Suppressor macrophage treated with lipopolysaccharide for 1 hour (primary cell): ENCODE data around the gene LDLRAD4.
A peak's percentile ranks its signal among the peaks of the same experiment; 100 is the strongest.

ENCODE experiments used
- DNase-seq, 3 donors: peaks; one replicate each; pipeline ENCODE4 v3.0.0-alpha.2; 2020 to 2022

Gene LDLRAD4

DNA sequence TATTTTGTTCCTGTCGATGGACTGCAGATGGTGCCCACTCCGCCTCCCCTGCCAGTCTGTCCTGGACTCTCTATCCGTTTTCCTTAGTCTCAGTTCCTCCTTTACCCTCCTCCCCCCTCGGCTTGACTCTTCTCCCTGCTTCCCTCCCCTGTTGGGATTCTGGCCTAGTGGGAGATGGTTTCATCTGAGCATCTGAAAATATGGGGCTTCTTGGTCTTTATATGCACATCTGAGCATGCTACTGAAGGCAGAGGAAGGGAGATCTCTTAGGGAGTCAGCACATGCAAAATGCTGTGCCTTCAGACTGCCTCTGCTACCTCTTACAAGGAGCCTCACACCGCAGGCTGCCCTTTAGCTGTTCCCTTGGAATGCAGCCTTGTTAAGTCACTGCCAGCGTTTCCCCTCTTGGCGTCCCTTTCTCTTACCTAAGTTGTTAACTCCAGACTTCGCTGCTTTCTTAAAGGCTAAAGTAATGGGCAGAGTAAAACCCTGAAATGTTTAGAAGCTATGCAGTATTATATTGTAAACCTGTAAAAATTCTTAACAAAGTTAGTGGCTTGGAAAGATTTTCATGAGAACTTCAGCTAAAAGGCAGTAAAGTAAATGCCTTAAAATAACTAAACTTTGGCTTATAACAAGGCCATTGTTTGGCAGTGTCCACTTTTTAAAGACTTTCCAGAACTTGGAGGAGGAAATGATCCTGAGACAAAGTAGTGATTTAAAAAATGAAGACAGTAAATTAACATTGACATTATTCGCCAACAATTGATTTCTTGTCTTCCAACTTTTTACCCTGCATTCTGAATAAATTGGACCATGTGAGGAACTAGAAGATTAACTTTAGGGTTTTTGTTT lies 49.8 kb downstream of the LDLRAD4 start:
- DNase-seq: peak; percentile 27 to 48 (median 41)

DNA sequence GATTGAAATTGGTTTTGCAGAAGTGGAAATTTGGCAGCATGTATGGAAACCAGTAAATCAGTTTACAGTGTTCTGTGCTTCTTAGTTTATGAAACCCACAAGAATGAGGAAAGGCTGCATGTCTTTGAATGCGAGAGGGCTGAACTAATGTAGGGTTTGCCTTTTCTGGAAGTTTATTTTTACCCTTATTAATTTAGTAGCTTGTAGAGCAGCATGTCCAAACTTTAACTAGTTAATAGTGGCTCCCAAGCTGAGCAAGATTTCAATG lies 50.4 kb downstream of the LDLRAD4 start:
- peak in 2 of 3 donors; percentile 27 to 30 for DNase-seq

DNA sequence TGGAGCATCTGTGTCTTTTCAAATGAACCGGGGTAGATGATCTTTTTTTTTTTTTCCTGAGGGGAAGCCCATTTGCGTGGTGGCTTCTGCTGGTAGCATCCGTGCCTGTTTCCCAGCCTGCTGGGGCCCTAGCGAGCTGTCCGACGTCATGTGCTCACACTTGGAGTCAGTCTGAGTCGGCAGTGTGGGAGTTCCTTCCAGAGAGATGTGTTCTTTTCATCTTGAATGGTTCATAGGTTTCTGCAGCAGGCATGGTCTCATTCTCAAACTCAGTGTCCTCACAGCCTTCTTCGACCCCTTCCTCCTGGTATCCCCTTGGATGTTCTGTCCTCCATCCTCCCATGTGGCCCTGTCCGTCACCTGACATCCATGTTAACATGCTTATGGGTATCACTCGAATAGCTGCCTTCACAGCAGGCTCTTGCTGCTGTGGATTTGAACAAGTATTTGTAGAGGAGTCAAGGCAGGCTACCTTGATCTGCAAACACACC lies 51.0 kb downstream of the LDLRAD4 start:
- DNase-seq: peak; percentile 86 to 90 (median 86)

DNA sequence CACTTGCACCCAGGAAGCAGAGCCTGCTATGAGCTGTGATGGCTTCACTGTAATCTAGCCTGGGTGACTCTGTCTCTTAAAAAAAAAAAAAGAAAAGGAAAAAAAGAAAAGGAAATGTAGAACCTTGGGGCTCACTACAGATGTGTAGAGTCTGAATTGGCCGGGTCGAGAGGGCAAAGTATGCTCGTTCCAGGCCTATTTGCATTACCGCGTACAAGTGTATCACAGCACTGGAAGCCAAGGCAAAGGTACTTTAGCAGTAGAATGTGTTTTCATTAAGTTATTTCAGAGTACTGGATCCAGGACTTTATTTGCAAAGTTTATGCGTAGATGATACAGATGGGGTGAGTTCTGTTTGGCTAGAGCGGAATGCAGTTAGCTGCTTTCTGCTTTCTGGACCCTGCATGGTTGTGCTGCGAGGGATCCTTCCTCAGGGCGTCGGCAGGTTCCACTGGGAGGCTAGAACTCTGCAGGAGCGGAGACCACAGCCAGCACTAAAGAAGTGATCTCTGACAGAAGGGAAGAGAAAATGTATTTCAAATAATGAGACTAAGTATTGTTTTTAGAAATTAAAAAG lies 51.8 kb downstream of the LDLRAD4 start:
- DNase-seq: no peak

DNA sequence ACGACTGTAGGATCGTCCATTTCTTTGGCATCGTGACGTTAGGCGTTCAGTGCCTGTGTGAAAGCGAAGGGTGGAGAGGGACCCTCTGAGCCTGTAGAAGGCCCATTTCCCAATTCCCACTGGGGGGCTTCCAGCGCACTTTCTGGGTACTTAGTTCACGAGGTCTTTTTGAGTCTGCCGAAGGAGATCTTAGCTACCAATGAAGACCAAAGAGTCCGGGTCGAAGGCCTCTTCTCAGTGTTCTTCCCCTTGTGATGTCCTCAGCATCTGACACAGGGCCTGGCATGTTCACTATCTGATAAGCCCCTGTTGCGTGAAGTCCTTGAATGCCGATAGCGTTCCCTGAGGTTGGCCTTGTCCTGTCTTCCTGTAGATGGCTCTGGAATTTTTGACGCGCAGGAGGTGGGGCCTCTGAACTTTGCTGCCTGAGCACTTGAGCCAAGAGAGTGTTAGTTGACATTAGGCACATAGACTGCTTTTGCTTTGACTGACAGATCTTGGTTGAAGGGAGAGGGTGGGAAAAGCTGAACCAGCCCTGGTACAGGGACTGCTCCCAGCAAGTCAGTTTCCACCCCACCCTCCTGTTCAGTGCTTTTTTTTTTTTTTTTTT lies 52.8 kb downstream of the LDLRAD4 start:
- DNase-seq: no peak

DNA sequence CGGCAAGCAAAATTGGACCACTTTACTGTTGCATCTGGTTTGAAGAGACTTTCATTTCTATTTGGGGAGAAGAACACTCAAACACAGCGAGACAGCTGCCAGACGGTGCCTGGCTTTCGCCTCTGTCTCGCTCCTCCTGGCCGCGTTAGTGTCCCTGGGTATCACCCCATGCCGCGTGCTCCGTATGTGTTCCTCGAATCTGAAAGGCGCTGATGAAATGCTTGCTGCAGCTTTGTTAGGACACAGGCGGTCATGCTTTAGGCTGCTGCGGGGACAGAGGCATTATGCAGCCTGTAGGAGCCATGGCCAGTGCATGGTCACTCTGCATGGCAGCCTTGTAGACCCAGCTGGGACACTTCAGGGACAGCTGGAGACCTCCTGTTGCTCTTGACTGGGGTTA lies 53.9 kb downstream of the LDLRAD4 start:
- no peak for DNase-seq

DNA sequence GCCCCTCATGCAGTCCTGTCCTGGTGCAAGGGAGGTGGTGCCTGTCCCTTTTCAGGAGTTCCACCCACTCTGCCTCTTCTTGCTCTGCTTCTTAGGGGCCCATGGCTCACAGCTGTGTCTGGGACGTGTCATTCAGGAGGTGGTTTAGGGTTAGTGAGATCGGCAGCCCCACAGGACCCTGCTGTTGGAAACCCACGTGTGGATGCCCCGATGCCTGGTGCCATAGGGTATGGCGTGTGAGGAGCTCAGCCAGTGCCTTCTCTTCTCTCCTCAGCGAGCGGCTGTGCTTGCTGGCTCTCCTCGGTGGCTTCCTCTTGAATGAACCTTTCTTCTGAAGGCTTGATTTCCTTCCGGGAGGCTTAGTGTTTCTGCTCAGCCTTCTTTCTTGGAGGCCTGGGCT lies 55.2 kb downstream of the LDLRAD4 start:
- DNase-seq: no peak

DNA sequence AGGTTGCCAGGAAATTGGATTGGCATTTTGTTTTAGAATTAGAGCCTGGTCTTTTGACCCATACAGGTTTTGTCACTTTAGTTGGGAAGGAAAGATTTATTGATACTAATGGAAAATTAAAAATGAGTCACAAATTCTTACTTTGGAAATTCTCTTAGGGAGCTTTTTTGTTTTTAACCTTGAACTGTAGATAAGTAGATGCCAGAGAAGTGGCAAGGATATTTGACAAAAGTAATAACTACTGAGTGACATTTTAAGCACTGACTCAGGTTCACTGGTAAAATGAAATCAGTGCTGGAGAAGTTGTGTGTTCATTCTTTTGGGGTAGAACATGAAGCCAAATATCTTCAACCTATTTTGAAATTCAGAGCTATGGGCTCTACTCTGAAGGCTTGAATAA lies 56.5 kb downstream of the LDLRAD4 start:
- no peak for DNase-seq

DNA sequence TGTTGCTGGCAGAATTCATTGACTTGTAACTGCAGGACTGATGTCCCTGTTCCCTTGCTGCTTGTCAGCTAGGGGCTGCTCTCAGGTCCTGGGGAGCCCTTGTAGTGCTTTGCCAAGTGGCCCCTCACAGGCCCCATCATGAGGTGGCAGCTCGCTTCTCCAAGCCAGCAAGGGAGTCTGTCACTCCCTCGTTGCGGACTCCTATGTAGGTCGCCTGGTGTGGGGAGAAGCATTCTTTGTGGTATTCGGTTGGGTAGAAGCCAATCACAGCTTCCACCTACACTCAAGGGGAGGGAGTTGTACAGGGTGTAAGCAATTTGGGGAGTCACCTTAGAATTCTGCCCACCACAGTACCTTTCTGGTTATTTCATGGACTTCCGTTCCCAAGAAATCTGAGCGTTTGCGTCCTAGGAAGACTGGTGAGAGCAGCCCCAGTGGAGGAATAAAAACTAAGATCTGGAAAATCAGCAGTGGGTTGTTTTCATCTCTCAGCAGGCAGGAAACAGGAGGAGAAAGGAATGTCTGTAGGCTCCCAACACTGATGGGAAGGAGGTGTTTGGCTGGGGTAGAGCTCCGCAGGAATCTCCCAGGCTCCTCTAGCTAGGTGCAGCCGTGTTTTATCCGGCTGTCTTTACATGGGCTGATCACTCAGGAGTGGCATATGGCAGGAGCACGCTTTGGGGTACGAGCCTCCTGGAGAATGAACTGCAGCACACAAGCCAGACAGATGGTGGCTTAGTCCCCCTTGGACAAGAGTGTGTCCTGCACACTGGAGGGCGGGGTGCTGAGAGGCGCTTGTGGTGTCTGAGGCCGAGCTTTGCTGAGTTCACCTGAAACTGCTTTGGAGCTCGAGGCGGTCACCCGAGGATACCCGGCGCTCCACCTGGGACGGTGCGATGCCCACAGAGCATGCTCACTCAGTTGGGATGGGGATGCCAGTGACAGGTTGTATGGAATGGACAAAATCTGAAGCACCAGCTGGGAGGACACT lies 58.3 kb downstream of the LDLRAD4 start:
- DNase-seq: no peak

DNA sequence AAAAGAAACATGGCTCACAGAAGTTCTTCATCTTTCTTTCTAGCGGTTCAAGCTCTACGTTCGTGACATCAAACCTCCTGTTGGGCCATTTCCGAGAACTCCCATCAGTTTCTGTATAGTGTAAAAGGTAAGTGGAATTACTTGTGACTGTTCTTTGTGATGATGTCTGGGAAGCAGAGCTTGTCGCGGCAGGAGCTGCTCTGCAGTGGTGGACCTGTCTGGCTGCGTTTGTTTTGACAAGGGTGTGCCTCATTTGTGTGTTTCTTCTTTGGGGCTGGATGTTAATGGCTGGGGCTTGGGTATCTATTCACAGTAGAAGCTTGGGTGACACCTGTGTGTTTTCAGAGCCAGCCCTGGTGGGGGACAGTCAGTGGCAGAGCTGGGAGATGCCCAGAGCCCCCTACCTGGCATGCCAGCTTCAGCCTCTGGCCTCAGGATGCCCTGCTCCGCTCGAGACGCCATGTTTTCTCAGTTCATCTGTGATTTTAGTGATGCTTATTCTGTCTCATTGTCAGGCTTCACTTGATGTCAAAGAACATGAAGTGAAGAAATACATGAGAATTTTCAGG lies 59.6 kb downstream of the LDLRAD4 start:
- DNase-seq: no peak

DNA sequence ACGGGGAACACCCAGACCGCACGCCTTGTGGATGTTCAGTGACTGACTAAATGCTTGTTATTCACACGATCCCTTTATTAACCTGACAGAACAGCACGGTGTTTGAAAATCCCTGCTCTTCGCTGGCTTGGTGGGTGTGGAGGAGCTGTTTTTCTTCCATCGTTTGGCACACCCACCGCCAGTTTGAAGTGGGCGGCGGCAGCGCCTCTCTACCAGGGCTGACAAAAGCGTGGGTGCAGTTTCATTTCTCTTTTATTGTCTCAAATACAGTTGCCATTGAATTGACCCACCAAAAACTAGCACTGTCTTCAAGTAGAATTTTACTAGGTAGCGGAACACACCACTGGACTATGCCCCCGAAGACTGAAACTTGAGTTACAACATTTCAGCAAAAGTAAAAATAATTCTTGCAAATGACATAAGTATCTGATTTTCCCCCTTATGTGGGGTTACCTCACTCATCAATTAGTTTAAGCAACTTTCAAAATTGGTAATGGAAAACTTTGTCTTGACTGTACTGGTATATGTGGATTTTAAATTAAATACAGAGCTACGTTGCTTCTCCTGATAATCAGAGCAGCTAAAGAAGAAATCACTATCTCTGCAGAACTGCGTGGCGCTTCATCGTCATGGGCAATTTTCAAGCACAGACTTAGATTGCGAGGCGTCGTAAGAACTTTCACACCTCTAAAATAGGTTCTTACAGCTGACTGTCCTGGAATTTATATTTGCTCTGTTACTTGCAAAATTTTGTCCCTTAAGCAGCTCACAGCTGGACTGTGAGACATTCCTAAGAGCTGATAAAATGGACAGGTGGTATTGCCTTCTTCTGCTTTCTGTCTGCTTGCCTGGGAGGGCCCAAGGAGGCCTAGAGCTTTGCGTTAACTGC lies 60.9 kb downstream of the LDLRAD4 start:
- DNase-seq: peak; percentile 67 to 78 (median 74)

DNA sequence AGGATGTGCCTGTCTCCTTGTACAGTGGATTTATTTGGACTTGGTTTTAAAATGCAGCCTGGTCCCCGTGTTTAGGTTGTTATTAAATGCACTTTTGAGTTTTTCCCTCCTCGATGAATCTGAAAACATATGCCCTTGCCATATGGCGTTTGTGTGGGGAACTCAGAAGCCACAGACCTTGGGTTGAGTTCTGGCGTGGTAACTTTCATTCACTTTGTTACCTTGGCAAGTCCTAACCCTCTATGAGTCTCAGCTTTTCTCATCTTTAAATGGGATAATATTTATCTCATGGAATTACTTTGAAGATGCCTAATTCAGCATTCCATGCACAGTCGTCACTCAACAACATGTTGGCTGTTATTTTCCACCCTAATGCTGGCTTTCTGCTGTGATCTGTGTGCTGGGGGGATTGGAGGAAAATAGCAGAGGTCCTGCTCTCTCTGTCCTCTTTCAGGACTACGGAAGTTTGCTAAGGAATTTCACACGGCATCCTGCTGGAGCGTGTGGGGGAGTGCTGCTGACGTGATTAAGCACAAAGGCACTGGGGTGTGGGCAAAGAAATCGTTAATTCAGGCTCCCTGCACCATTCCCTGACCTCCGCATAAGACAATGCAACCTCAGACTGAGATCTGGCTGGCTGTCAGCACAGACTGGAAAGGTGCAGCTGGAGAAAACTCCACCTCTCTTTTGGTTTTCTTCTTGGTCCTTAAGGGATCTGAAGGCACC lies 61.7 kb downstream of the LDLRAD4 start:
- no peak for DNase-seq

DNA sequence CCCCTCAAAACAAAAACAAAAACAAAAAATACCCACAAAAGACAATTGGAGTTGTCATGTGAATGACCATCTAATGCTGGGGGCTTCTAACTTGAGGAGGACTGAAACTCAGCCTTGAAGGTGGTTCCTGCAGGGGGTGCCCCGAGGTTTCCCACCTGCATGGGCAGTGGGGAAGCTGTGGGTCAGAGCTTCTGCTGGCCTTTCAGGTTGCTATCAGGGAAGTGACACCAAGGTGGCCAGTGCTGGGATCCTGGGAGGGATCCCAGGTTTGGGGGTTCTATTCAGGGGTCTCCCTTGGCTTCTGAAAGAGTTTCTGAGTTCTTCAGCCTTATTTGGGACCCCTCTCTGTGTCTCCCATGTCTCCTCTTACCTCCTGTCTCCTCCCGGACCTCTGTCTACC lies 62.8 kb downstream of the LDLRAD4 start:
- DNase-seq: no peak

DNA sequence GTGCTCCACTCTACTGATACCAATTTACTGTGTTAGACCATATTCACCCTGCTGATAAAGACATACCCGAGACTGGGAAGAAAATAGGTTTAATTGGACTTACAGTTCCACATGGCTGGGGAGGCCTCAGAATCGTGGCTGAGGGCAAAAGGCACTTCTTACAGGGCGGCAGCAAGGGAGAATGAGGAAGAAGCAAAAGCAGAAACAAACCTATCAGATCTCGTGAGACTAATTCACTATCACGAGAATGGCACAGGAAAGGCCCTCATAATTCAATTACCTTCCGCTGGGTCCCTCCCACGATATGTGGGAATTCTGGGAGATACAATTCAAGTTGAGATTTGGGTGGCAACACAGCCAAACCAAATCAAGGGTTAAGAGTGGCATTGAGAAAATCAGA lies 65.2 kb downstream of the LDLRAD4 start:
- DNase-seq: no peak

DNA sequence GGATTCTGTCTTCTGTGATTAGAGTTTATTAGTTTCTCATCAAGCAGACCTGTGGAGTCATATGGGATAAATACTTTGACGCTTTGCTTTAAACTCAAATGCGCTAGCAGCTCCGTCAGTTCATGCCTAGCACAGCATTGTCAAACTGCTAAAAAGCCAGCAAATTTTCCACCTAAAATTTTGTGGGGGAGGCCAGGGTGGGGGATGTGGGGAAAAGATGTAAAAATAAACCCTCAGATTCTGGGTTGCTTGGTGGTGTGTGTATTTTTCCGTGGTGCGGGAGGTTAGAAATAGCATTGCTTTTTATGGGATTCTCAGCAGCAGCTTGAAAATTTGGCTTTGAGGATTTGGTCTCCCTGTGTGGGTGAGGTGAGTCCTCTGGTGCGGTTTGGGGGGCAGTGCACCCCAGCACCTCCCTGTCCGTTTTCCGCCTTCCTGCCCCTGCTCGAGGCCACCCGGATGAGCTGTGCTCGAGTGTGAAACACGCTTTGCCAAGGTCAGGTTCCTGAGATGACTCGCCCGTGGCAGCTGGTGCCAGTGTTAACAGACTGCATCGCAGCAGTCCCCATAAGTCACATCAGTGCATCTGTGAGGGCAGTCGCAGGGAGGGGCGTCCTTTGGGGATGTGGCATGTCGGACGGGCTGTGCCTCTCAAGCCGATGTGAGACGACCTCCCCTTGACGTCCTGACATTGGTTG lies 65.9 kb downstream of the LDLRAD4 start:
- no peak for DNase-seq

DNA sequence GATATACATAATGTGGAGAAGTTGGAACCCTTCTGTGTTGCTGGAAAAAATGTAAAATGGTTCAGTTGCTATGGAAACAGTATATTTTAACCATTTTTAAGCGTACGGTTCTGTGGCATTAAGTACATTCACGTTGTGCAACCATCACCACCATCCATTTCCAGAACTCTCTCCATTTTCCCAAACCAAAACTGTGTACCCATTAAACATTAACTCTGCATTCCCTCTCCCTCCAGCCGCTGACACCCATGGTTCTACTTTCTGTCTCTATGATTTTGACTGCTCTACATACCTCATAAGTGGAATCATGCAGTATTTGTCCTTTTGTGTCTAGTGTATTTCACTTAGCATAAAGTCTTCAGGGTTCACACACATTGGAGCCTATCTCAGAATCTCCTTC lies 67.3 kb downstream of the LDLRAD4 start:
- DNase-seq: no peak

DNA sequence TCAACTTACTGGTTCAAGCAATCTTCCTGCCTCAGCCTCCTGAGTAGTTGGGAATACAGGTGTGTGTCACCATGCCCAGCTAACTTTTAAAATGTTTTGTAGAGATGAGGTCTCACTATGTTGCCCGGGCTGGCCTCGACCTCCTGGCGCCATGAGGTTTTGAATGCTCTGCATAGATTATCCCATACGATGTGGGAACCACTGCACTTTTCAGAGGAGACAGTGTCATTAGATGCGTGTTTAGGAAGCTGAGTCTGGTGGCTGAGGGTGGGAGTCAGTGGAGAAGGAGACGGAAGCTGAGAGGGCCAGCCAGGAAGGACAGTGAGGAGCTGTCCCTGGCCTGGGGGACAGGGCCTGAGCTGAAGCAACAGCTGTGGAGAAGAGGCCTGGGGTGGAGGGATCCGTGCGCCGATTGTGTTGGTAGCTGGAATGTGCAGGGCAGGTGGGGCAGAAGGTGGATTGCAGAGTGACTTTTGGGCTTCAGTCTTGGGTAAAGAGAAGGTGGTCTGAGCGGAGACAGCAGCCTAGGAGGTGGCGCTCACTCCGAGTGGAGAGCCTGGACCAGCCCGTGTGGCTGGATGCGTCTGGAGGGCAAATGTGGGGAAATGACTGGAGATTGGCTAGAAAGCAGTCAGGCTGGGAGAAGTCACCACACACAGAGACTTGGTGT lies 68.0 kb downstream of the LDLRAD4 start:
- DNase-seq: no peak

DNA sequence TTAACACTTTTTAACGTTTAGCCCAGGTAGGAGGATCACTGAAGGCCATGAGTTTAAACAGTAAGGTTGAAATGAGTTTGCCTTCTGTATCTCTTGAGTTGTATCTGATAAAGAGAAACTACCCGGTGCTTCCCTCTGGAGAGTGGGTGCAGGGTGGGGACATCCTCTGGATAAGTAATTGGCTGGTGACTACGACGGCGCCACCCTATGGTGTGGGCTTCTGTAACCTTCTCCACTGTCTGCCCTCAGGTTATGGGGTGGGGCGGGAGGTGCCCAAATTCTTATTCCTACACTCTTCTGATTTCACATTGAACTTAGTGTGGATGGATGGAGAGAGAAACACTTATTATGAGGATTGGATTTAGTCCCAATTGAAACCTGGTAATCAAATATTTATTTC lies 68.8 kb downstream of the LDLRAD4 start:
- DNase-seq: no peak

DNA sequence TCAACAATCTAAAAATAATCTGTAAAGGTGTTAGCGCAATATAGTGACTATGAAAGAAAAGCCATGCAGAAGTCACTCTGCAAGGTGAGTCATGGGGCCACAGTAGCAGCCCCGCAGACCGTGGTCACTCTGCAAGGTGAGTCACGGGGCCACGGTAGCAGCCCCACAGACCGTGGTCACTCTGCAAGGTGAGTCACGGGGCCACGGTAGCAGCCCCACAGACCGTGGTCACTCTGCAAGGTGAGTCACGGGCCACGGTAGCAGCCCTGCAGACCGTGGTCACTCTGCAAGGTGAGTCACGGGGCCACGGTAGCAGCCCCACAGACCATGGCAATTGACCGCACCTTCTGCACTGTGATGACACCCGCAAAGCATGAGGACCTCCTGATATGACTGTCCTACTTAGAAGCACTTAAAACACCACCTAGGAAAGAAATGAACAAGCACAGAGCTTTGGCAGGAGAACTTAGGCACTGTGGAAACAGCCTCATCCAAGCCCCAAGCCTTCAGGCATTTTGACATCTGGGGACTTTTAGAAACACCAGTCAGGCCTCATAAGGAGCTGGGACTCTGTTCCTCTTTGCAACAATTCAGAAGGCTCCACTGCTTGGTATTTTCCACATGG lies 70.1 kb downstream of the LDLRAD4 start:
- peak in 1 of 3 donors; percentile 16 for DNase-seq
